Measurements from ENCODE around the gene CFAP46.
"Not testable (repeated sequence)": the region's sequence is repeated elsewhere in the genome, so short reads cannot be mapped to it uniquely, and the experiment has no call there.

The CFAP46 gene

GRCh38 chr10:132793213-132793612 is 149.2 kb downstream of the CFAP46 start:
- Histone ChIP-seq H3K18ac (ENCODE audit: low read depth in 1 of 2, low read length in 2 of 2) (no peak overlapping the region), H3K4me2 (ENCODE audit: low read length, poor library complexity, severe bottlenecking) (no peak overlapping the region), H2AK5ac (ENCODE audit: low read length, severe bottlenecking) (no peak overlapping the region), H3K36me3 (ENCODE audit: control insufficient read depth in 1 of 2, insufficient read depth in 2 of 2, low read depth in 1 of 2, low read length in 2 of 2) (no peaks in the 10 kb centered on the region), H3K9ac (ENCODE audit: low read length) (no peak overlapping the region), H2BK5ac (ENCODE audit: low read depth, low read length, poor library complexity, severe bottlenecking) (no peak overlapping the region), H4K8ac (ENCODE audit: low read length) (no peak overlapping the region), H3K14ac (ENCODE audit: low read length in 2 of 2) (no peak overlapping the region), H3K79me1 (replicated peaks; ENCODE audit: low read length, poor library complexity, severe bottlenecking) (no peaks in the 10 kb centered on the region), H3K23ac (ENCODE audit: low read length in 2 of 2) (no peak overlapping the region), H4K91ac (ENCODE audit: low read length) (no peak overlapping the region), H3K27me3 (ENCODE audit: control insufficient read depth in 1 of 2, insufficient read depth in 1 of 2, low read length in 2 of 2) (peaks cover 58 to 75% of the 10 kb centered on the region in 2 experiments), H2BK120ac (ENCODE audit: low read depth, low read length) (no peak overlapping the region), H3K9me3 (ENCODE audit: control insufficient read depth, low read length) (no peaks in the 10 kb centered on the region), H3K27ac (ENCODE audit: low read length, poor library complexity, severe bottlenecking) (no peak overlapping the region), H2BK15ac (ENCODE audit: low read depth, poor library complexity, severe bottlenecking) (no peak overlapping the region), H2BK12ac (ENCODE audit: low read length in 2 of 2) (no peak overlapping the region), H3K4me1 (ENCODE audit: control insufficient read depth, insufficient read depth, low read depth, low read length) (peaks cover 9% of the 10 kb centered on the region), H2AFZ (ENCODE audit: low read depth, low read length) (no peak overlapping the region), H3K4me3 (ENCODE audit: insufficient read depth in 1 of 2, low read depth in 1 of 2, low read length in 2 of 2) (no peak overlapping the region), H3K4ac (ENCODE audit: low read depth in 1 of 2, low read length in 2 of 2) (no peak overlapping the region)
- DNase-seq, result no peak
- WGBS, result 90% methylated on average over 9 of the region's 9 CpGs

- no peak overlapping the region for H4K8ac ChIP-seq (ENCODE audit: low read length)
- no peak overlapping the region for H2AFZ ChIP-seq (ENCODE audit: low read depth, low read length)
- no peaks in the 10 kb centered on the region for H3K36me3 ChIP-seq (ENCODE audit: control insufficient read depth in 1 of 2, insufficient read depth in 2 of 2, low read depth in 1 of 2, low read length in 2 of 2)
- H3K27ac ChIP-seq (ENCODE audit: low read length, poor library complexity, severe bottlenecking), result no peak overlapping the region
- H4K91ac ChIP-seq (ENCODE audit: low read length), result no peak overlapping the region
- H3K79me1 ChIP-seq (replicated peaks; ENCODE audit: low read length, poor library complexity, severe bottlenecking), result no peaks in the 10 kb centered on the region
- no peak overlapping the region for H3K4me2 ChIP-seq (ENCODE audit: low read length, poor library complexity, severe bottlenecking)
- H3K14ac ChIP-seq (ENCODE audit: low read length in 2 of 2), result no peak overlapping the region
- no peak overlapping the region for H2BK15ac ChIP-seq (ENCODE audit: low read depth, poor library complexity, severe bottlenecking)
- no peak for DNase-seq
- 90% methylated on average over 17 of the region's 17 CpGs for WGBS
- no peak overlapping the region for H3K23ac ChIP-seq (ENCODE audit: low read length in 2 of 2)
- no peak overlapping the region for H2AK5ac ChIP-seq (ENCODE audit: low read length, severe bottlenecking)
- no peak overlapping the region for H3K4me3 ChIP-seq (ENCODE audit: insufficient read depth in 1 of 2, low read depth in 1 of 2, low read length in 2 of 2)
- no peak overlapping the region for H3K18ac ChIP-seq (ENCODE audit: low read depth in 1 of 2, low read length in 2 of 2)
- H3K4me1 ChIP-seq (ENCODE audit: control insufficient read depth, insufficient read depth, low read depth, low read length), result peaks cover 13% of the 10 kb centered on the region
- no peak overlapping the region for H2BK120ac ChIP-seq (ENCODE audit: low read depth, low read length)
- no peak overlapping the region for H3K9ac ChIP-seq (ENCODE audit: low read length)
- peaks cover 58 to 79% of the 10 kb centered on the region in 2 experiments for H3K27me3 ChIP-seq (ENCODE audit: control insufficient read depth in 1 of 2, insufficient read depth in 1 of 2, low read length in 2 of 2)
- H3K4ac ChIP-seq (ENCODE audit: low read depth in 1 of 2, low read length in 2 of 2), result no peak overlapping the region
- no peak overlapping the region for H2BK5ac ChIP-seq (ENCODE audit: low read depth, low read length, poor library complexity, severe bottlenecking)
- no peak overlapping the region for H2BK12ac ChIP-seq (ENCODE audit: low read length in 2 of 2)
- no peaks in the 10 kb centered on the region for H3K9me3 ChIP-seq (ENCODE audit: control insufficient read depth, low read length)
Observed at GRCh38 chr10:132792796-132793195, 149.6 kb downstream of the CFAP46 start.

- not testable (repeated sequence) for H3K4me3 ChIP-seq (ENCODE audit: insufficient read depth in 1 of 2, low read depth in 1 of 2, low read length in 2 of 2); H2AFZ ChIP-seq (ENCODE audit: low read depth, low read length); H3K4me2 ChIP-seq (ENCODE audit: low read length, poor library complexity, severe bottlenecking); H2AK5ac ChIP-seq (ENCODE audit: low read length, severe bottlenecking); H2BK15ac ChIP-seq (ENCODE audit: low read depth, poor library complexity, severe bottlenecking); H2BK120ac ChIP-seq (ENCODE audit: low read depth, low read length); H3K36me3 ChIP-seq (ENCODE audit: control insufficient read depth in 1 of 2, insufficient read depth in 2 of 2, low read depth in 1 of 2, low read length in 2 of 2); H3K79me1 ChIP-seq (replicated peaks; ENCODE audit: low read length, poor library complexity, severe bottlenecking); H3K23ac ChIP-seq (ENCODE audit: low read length in 2 of 2); DNase-seq; H2BK12ac ChIP-seq (ENCODE audit: low read length in 2 of 2); H3K18ac ChIP-seq (ENCODE audit: low read depth in 1 of 2, low read length in 2 of 2); H3K9ac ChIP-seq (ENCODE audit: low read length); H3K9me3 ChIP-seq (ENCODE audit: control insufficient read depth, low read length); H2BK5ac ChIP-seq (ENCODE audit: low read depth, low read length, poor library complexity, severe bottlenecking); H3K4ac ChIP-seq (ENCODE audit: low read depth in 1 of 2, low read length in 2 of 2); H4K8ac ChIP-seq (ENCODE audit: low read length); H3K14ac ChIP-seq (ENCODE audit: low read length in 2 of 2); H4K91ac ChIP-seq (ENCODE audit: low read length); H3K27ac ChIP-seq (ENCODE audit: low read length, poor library complexity, severe bottlenecking)
- 91% methylated on average over 29 of the region's 33 CpGs for WGBS
- Histone ChIP-seq H3K4me1 (ENCODE audit: control insufficient read depth, insufficient read depth, low read depth, low read length) (peaks cover 19% of the 10 kb centered on the region), H3K27me3 (ENCODE audit: control insufficient read depth in 1 of 2, insufficient read depth in 1 of 2, low read length in 2 of 2) (peaks cover 58 to 79% of the 10 kb centered on the region in 2 experiments)
Observed at GRCh38 chr10:132792099-132792498, 150.3 kb downstream of the CFAP46 start.

- peaks cover 28% of the 10 kb centered on the region for H3K4me1 ChIP-seq (ENCODE audit: control insufficient read depth, insufficient read depth, low read depth, low read length)
- no peak overlapping the region for H2AK5ac ChIP-seq (ENCODE audit: low read length, severe bottlenecking)
- H2BK120ac ChIP-seq (ENCODE audit: low read depth, low read length), result no peak overlapping the region
- H3K27ac ChIP-seq (ENCODE audit: low read length, poor library complexity, severe bottlenecking), result no peak overlapping the region
- H4K8ac ChIP-seq (ENCODE audit: low read length), result no peak overlapping the region
- no peak overlapping the region for H2BK12ac ChIP-seq (ENCODE audit: low read length in 2 of 2)
- no peaks in the 10 kb centered on the region for H3K36me3 ChIP-seq (ENCODE audit: control insufficient read depth in 1 of 2, insufficient read depth in 2 of 2, low read depth in 1 of 2, low read length in 2 of 2)
- H3K23ac ChIP-seq (ENCODE audit: low read length in 2 of 2), result no peak overlapping the region
- H2BK15ac ChIP-seq (ENCODE audit: low read depth, poor library complexity, severe bottlenecking), result no peak overlapping the region
- H4K91ac ChIP-seq (ENCODE audit: low read length), result no peak overlapping the region
- no peak overlapping the region for H2BK5ac ChIP-seq (ENCODE audit: low read depth, low read length, poor library complexity, severe bottlenecking)
- no peak for DNase-seq
- no peaks in the 10 kb centered on the region for H3K9me3 ChIP-seq (ENCODE audit: control insufficient read depth, low read length)
- no peak overlapping the region for H3K9ac ChIP-seq (ENCODE audit: low read length)
- no peak overlapping the region for H3K4ac ChIP-seq (ENCODE audit: low read depth in 1 of 2, low read length in 2 of 2)
- peaks cover 55 to 79% of the 10 kb centered on the region in 2 experiments for H3K27me3 ChIP-seq (ENCODE audit: control insufficient read depth in 1 of 2, insufficient read depth in 1 of 2, low read length in 2 of 2)
- H3K18ac ChIP-seq (ENCODE audit: low read depth in 1 of 2, low read length in 2 of 2), result no peak overlapping the region
- 85% methylated on average over 30 of the region's 31 CpGs for WGBS
- no peak overlapping the region for H3K4me2 ChIP-seq (ENCODE audit: low read length, poor library complexity, severe bottlenecking)
- no peaks in the 10 kb centered on the region for H3K79me1 ChIP-seq (replicated peaks; ENCODE audit: low read length, poor library complexity, severe bottlenecking)
- H3K4me3 ChIP-seq (ENCODE audit: insufficient read depth in 1 of 2, low read depth in 1 of 2, low read length in 2 of 2), result no peak overlapping the region
- no peak overlapping the region for H2AFZ ChIP-seq (ENCODE audit: low read depth, low read length)
- H3K14ac ChIP-seq (ENCODE audit: low read length in 2 of 2), result no peak overlapping the region
Observed at GRCh38 chr10:132790934-132791829, 151.2 kb downstream of the CFAP46 start.

All from mesenchymal stem cell (in vitro differentiated cells and primary cell).